CD4-positive, alpha-beta T cell treated with Interleukin-4 for 4 hours (primary cell): ENCODE data around the gene MTIF3.
A peak's percentile ranks its signal among the peaks of the same experiment; 100 is the strongest.

ENCODE experiments used
- DNase-seq: peaks from one replicate; pipeline ENCODE4 v3.0.0-alpha.2; 2020

The MTIF3 gene, protein sequence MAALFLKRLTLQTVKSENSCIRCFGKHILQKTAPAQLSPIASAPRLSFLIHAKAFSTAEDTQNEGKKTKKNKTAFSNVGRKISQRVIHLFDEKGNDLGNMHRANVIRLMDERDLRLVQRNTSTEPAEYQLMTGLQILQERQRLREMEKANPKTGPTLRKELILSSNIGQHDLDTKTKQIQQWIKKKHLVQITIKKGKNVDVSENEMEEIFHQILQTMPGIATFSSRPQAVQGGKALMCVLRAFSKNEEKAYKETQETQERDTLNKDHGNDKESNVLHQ

DNA sequence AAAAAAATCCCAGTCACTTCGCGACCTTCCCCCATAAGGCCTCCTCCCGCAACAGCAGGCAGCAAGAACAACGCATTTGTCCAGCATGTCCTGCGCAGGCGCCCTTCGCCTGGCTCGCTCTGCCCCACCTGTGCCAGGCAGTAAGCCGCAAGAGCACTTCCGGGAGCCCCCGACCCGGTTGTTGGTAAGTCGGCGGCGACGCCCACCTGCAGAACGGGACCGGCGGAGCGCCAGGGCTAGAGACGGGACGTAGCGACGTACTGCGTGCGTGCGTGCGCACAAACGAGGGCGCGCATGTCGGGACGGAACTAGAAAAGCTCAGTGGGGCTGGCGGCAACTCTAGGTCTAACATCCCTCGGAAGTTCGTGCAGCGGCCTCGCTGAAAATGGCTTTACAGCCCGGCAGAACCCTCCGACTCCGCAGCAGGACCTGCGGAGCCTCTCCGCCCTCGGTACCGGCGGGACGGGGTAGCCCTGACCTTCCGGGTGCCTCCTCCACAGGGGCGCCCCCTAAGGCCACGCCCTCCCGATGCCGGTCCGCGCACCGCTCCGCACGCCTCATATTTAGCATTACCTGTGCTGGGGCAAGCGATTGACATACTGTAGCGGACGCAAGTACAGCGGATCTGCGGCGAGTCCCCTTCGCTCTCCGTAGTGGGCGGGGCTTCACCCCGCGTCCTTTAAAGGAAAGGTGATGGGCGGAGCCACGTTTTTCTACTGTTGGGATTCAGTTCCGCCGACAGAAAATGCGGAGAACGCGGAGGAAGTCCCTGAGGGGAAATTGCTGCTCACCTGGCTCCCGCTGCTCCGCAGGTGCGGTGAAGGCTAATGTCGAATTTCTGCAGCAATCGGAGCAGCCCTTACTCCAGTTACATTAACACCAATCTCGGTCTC, at the start of gene MTIF3:
Gene MTIF3 (minus strand): TSS at position 629 of the 893 bp plus-strand sequence. CDS start 10,116 bp downstream, outside the sequence.
- DNase-seq = peak; percentile 98

GRCh38 chr13:27497563-27498230, 47.3 kb upstream of the MTIF3 start:
- DNase-seq = no peak

- DNase-seq = no peak
Observed at GRCh38 chr13:27496536-27497273, 46.3 kb upstream of the MTIF3 start.

- DNase-seq = no peak
Observed at GRCh38 chr13:27496006-27496405, 45.6 kb upstream of the MTIF3 start.

DNA sequence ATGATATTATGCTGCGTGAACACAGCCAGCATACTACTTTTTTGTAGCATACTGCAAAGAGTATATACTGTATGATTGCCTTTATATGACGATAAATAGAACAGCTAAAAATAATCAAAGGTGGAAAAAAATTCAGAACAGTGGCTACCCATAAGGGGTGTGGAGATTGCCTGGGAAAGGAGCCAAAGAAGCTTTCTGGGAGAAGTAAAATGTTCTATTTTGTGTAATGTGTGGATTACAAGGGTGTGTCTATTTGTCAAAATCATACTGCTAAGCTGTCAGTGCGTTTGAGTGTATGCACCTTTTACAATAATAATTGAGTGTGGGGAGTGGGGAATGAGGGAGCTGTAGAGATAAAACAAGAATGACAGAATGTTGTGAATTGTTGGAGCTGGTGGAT, 45.2 kb upstream of the MTIF3 start:
- no peak for DNase-seq

DNA sequence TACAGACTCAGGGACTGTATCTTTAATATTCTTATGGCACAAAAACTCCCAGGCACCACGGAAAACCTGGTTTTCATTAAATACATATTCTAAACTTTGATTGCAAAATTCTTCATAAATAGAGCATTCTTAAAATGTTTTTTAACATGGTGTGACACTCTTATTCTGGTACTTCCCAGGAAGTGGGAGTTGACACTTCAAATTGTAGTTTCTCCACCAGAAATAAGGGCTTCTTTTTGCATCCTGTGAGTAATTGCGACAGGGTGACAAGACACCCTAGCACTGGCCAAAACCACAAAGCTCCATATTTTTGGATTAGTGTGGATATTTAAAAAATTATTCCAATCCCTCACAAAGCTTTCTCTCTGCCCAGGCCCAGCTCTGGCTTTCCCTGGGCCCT, 43.6 kb upstream of the MTIF3 start:
- DNase-seq = no peak

DNA sequence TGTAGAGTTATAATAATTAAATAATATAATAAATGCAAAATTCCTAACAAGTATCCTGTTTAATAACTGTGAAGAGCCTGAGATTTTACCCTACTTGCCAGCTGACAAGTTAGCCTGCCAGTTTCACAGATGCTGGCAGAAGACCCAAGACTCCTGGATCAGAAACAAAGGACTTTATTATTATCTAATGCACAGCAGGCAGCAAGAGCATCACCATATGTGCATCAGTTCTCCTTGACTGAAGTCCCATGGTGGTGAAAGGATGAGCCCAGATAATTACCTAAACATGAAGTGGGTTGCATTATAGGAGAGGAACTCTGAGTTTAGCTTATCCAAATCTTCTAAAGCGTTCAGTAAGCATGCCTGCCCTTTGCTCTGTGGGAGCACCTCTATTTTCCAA, 39.1 kb upstream of the MTIF3 start:
- no peak for DNase-seq

- no peak for DNase-seq
Observed at GRCh38 chr13:27487776-27488175, 37.4 kb upstream of the MTIF3 start.

GRCh38 chr13:27483421-27483820, 33.1 kb upstream of the MTIF3 start:
- no peak for DNase-seq

GRCh38 chr13:27482983-27483382, 32.6 kb upstream of the MTIF3 start:
- DNase-seq = peak; percentile 26

DNA sequence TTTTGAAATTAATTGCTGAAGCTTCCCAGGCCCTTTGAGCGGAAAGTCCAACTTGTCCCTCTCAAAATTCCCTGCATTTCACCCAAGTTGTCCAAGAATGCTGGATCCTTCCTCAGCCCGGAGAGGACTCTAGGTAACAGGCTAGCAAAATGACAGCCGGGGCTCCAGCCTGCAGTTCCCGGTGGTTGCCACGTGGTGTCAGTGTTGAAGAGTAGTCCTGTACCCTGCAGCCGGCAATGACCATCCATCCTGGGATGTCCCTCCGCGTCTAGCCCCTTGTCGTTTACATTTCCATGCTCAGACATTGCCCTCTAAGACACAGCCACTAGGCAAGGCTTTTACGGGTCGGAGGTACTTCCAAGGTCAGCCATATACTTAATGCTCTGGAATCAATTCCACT, 31.4 kb upstream of the MTIF3 start:
- peak; percentile 5 for DNase-seq

- no peak for DNase-seq
Observed at GRCh38 chr13:27476943-27477703, 26.8 kb upstream of the MTIF3 start.

DNA sequence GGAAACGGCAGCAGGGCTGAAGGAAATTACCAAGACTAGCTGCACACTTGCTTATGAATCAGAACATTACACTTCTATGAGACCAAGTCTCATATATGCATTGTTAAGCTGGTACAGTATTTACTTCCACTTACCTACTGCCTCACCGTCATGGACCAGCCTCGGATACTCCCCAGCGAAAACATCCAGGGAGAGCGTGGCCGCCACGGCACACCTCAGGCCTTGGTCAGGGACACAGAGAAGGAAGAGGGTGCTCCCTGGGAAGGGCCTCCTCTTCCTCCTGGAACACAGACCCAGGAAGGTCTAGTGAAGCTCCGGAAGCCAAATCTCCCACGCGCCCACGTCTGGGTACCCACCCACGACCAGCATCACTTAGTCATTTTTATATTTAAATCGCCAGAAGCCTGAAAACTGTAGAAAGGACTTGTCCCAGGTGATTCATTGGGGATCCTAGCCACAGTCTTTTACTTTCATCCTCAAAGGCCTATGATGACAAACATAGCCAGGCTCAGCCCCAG, 24.4 kb upstream of the MTIF3 start:
- no peak for DNase-seq

DNA sequence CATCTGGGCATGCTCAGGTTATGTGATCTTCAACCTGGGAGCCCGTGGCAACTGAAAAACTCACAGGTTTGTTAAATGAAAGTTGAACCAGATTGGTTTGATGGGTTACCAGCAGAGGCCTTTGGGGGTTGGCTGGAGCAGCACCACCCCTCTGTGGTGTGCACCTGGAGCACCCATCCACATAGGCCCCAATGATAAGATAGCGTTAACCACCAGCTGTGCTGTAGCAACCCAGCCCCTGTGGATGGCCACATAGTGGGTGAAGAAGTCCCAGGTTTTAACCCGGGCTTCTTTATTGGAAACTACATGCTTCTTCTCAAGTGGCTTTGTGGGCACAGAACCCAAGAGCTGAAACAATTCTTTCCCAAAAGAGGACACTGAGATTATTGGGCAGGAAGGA, 22.6 kb upstream of the MTIF3 start:
- no peak for DNase-seq

DNA sequence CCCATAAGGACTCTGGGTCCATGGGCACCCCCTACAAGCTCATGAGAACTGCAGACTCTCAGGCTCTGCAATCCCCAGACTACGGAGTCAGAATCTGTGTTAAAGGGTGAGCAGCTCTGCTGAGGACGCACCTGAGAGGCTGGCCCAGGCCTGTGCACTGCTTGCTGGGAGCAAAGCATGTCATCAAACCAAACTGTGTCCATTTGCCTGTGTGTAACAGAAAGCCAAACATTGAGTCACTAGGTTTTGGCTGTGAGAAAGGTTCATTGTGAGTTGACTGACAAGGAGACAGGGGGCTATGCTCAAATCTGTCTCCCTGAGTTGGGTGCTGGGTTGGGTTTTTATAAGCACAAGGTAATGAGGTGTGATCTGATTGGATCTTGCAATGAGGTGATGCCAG, 22.1 kb upstream of the MTIF3 start:
- no peak for DNase-seq

GRCh38 chr13:27470075-27470820, 19.9 kb upstream of the MTIF3 start:
- DNase-seq = no peak

DNA sequence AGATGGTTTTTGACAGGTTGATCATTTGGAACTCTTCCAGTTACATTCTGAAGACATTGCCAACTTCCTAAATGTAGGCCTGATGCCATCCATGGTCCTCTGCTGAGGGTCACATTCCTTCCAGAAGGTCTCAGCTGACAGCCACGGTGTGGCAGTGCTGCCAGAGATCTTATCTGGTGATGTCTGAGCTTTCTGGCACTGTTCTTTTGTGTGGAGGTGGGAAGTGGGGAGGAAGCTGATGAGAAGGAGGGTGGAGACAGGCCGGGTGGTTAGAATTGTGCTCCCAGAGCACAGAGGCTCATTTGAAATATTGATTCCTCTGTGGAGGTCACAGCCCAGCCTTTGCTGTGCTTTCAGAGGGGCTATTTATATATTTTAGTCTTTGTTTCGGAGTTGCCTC, 16.1 kb upstream of the MTIF3 start:
- no peak for DNase-seq

DNA sequence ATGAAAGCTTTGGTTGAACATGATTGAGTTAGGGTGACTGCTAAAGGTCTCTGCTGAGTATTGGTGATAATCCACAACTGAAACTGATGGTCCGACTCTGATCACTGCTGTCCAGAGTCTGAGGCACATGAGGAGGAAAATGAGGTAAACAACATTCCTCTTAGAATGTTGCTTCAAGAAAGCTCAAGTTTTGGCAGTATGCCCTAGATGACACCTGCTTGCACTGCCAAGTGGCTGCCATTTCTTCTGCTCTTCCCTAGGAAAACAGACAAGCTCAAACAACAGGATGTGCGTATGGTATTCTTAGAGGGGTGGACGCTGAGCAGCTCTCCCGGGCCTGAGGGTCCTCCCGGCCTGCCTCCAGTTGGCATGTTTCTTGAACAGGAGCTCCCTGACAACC, 15.2 kb upstream of the MTIF3 start:
- DNase-seq = no peak

- DNase-seq = no peak
Observed at GRCh38 chr13:27463500-27463899, 13.1 kb upstream of the MTIF3 start.

DNA sequence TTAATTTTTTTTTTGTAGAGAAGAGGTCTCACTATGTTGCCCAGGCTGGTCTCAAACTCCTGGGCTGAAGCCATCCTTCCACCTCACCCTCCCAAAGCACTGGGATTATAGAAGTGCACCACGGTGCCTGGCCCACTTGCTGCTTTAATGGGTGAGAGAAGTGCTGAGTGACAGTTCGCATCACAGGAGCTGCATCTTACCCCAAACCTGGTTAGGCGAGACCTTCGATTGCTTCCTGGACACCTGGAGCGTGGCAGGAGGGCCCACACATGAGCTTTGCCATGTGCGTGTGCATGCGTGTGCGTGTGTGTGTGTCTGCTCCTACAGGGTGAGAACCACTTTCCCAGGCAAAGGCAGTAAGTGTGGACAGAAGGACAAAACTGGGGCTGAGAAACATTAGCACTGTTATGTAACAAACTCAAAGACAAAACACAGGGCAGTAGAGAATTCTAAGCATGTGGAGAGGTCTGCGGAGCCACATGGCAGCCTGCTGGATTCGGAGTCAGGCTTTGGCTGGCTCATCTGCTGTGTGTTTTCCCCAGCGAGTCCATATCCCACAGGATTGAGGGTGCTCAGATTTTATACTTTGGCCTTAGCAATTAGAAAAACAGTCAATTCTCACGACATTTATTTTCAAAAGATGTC, 11.7 kb upstream of the MTIF3 start:
- DNase-seq = no peak
